HCT116 (cell line): Measurements from ENCODE around the gene NEB. TPM values are rescaled to one million over a fixed set of nuclear protein-coding genes. Genes with fewer than 3 reads are reported as not detected.

Experiments
- ATAC-seq: fragments of 200-7000 bp; cut with Tn5 transposase; 2 replicates; pipeline ENCODE4 v1.9.1; 2020; ENCODE audit warnings: mild to moderate bottlenecking, moderate library complexity
- BruUV-seq: library from RNA; stranded (reverse); fragments of 400-500 nt; replicated peaks from 2 replicates; lab custom pipeline; 2021; lab: Mats Ljungman, UMichigan
- CTCF ChIA-PET: fragments of 300-600 bp; sonication (Branson Sonifier 250); formaldehyde crosslinking; loops from one replicate; lab custom pipeline; 2021; ENCODE audit warnings: antibody characterized with exemption; lab: Charles Lee
- POLR2A ChIA-PET: fragments of 300-600, 350-600 bp; sonication (Branson Sonifier 250); formaldehyde crosslinking; loops from one replicate; lab custom pipeline; 2021; ENCODE audit warnings: antibody characterized with exemption; lab: Charles Lee
- RAD21 ChIA-PET, 2 experiments: fragments of 300-600 bp; sonication (Branson Sonifier 250); formaldehyde crosslinking; loops; one replicate each; lab custom pipeline; 2023; ENCODE audit warnings: low total read pairs in 2 of 2; ENCODE audit not compliant: uncharacterized antibody in 2 of 2, unreplicated experiment in 2 of 2, low non-redundant PET in 1 of 2; lab: Charles Lee
- DNase-seq: peaks from one replicate; pipeline ENCODE4 v3.0.0-alpha.2; 2010; ENCODE audit warnings: low read depth, low spot score
- H2AFZ ChIP-seq: fragments of 200-600 bp; shearing (Covaris generic), sonication (generic); 2 replicates; pipeline ENCODE4 v1.6.1; 2017; ENCODE audit warnings: low read depth, mixed run types, mixed read lengths, antibody characterized with exemption, low read length; ENCODE audit not compliant: poor library complexity, severe bottlenecking
- H3K27ac ChIP-seq: 2 replicates; pipeline ENCODE4 v1.5.1; 2012; ENCODE audit warnings: low read depth, low read length
- H3K27me3 ChIP-seq: fragments of 200-600 bp; sonication (generic); 2 replicates; pipeline ENCODE4 v1.6.1; 2016; ENCODE audit warnings: mixed run types, low read length, mixed read lengths; ENCODE audit not compliant: insufficient read depth
- H3K36me3 ChIP-seq, 2 experiments: fragments of 200-500 bp in 1 of 2; fragments of 200-600 bp in 1 of 2; sonication (Bioruptor generic) in 1 of 2; sonication (generic) in 1 of 2; 2 replicates each; pipeline versions ENCODE4 v1.5.1 to v1.6.1; 2014 to 2016; ENCODE audit warnings: low read length in 2 of 2, inconsistent platforms in 1 of 2, mixed read lengths in 1 of 2, mixed run types in 1 of 2; ENCODE audit not compliant: insufficient read depth in 2 of 2, control insufficient read depth in 1 of 2
- H3K4me1 ChIP-seq, 2 experiments: fragments of 200-600 bp in 1 of 2; sonication (generic) in 1 of 2; 2 replicates each; pipeline versions ENCODE4 v1.5.1 to v1.6.1; 2012 to 2017; ENCODE audit warnings: low read length in 2 of 2, inconsistent platforms in 1 of 2, mild to moderate bottlenecking in 1 of 2, mixed read lengths in 1 of 2, mixed run types in 1 of 2, moderate library complexity in 1 of 2; ENCODE audit not compliant: insufficient read depth in 2 of 2, control insufficient read depth in 1 of 2
- H3K4me2 ChIP-seq: fragments of 200-600 bp; sonication (generic); 2 replicates; pipeline ENCODE4 v1.6.1; 2017; ENCODE audit warnings: mixed run types, low read length, mixed read lengths
- H3K4me3 ChIP-seq, 2 experiments: fragments of 200-600 bp in 1 of 2; sonication (generic) in 1 of 2; replicated peaks in 1 of 2; 2 replicates each; pipeline ENCODE4 v1.5.1; 2011 to 2016; ENCODE audit warnings: low read length in 2 of 2, control low read depth in 1 of 2, low read depth in 1 of 2, mild to moderate bottlenecking in 1 of 2, mixed read lengths in 1 of 2, mixed run types in 1 of 2
- H3K79me2 ChIP-seq: fragments of 200-600 bp; sonication (generic); 2 replicates; pipeline ENCODE4 v1.6.1; 2017; ENCODE audit warnings: mild to moderate bottlenecking, mixed run types, low read length, moderate library complexity, mixed read lengths; ENCODE audit not compliant: insufficient read depth
- H3K9ac ChIP-seq: fragments of 200-600 bp; sonication (generic); 2 replicates; pipeline ENCODE4 v1.6.1; 2016; ENCODE audit warnings: low read length, mixed read lengths
- H3K9me2 ChIP-seq: fragments of 200-600 bp; sonication (generic), shearing (Covaris generic); 2 replicates; pipeline ENCODE4 v1.6.1; 2017; ENCODE audit warnings: mixed run types, mild to moderate bottlenecking, moderate library complexity; ENCODE audit not compliant: insufficient read depth
- H3K9me3 ChIP-seq, 2 experiments: fragments of 200-500 bp in 1 of 2; fragments of 200-600 bp in 1 of 2; sonication (Bioruptor generic) in 1 of 2; sonication (generic) in 1 of 2; 2 replicates each; pipeline ENCODE4 v1.6.1; 2014 to 2017; ENCODE audit warnings: low read length in 2 of 2, mixed read lengths in 2 of 2, inconsistent platforms in 1 of 2, low read depth in 1 of 2, mild to moderate bottlenecking in 1 of 2, mixed run types in 1 of 2, moderate library complexity in 1 of 2; ENCODE audit not compliant: control insufficient read depth in 1 of 2, insufficient read depth in 1 of 2
- H4K20me1 ChIP-seq: fragments of 200-600 bp; sonication (generic), shearing (Covaris generic); 2 replicates; pipeline ENCODE4 v1.6.1; 2017; ENCODE audit warnings: mixed run types, mild to moderate bottlenecking, moderate library complexity; ENCODE audit not compliant: insufficient read depth
- ATF3 ChIP-seq: IDR thresholded peaks from 2 replicates; pipeline ENCODE4 v1.6.1; 2012
- CBX3 ChIP-seq: IDR thresholded peaks from 2 replicates; pipeline ENCODE4 v1.6.1; 2012; ENCODE audit warnings: low read depth
- FOSL1 ChIP-seq: IDR thresholded peaks from 2 replicates; pipeline ENCODE4 v1.6.1; 2012; ENCODE audit warnings: low read depth
- JUND ChIP-seq: IDR thresholded peaks from 2 replicates; pipeline ENCODE4 v1.6.1; 2012
- POLR2A ChIP-seq: IDR thresholded peaks from 2 replicates; pipeline ENCODE4 v1.7.0; 2011; ENCODE audit warnings: borderline replicate concordance; ENCODE audit not compliant: insufficient read depth, insufficient read length; ENCODE audit errors: extremely low read depth
- RAD21 ChIP-seq: IDR thresholded peaks from 2 replicates; pipeline ENCODE4 v1.6.1; 2012; ENCODE audit warnings: low read depth, mild to moderate bottlenecking
- REST ChIP-seq: IDR thresholded peaks from 2 replicates; pipeline ENCODE4 v1.6.1; 2012; ENCODE audit warnings: low read depth
- SIN3A ChIP-seq: IDR thresholded peaks from 2 replicates; pipeline ENCODE4 v1.6.1; 2012; ENCODE audit warnings: low read depth
- SP1 ChIP-seq: IDR thresholded peaks from 2 replicates; pipeline ENCODE4 v1.6.1; 2012; ENCODE audit warnings: low read depth
- ZNF274 ChIP-seq: fragments of 200-500 bp; sonication (Bioruptor generic); IDR thresholded peaks from 2 replicates; pipeline ENCODE4 v1.6.1; 2014; ENCODE audit warnings: mild to moderate bottlenecking, low read depth, low read length, inconsistent platforms
- intact Hi-C: fragments of 100-400 bp; cut with micrococcal nuclease; formaldehyde crosslinking; loops from 2 replicates; pipeline ENCODE4 v1.10.0; 2022
- total RNA-seq: library from RNA; stranded (reverse); gene quantifications from one replicate; pipeline ENCODE4 v1.2.1, GENCODE V29; 2021; ENCODE audit not compliant: unreplicated experiment

Gene NEB
- total RNA-seq, 1 experiment from 2014 or later = 0.34 TPM

- Histone ChIP-seq H4K20me1 (no peaks in the 10 kb centered on the region), H3K4me2 (no peak overlapping the region), H3K27me3 (no peaks in the 10 kb centered on the region), H3K27ac (no peak overlapping the region), H3K4me1 (no peaks in the 10 kb centered on the region), H3K9me3 (no peaks in the 10 kb centered on the region), H2AFZ (no peak overlapping the region), H3K36me3 (no peaks in the 10 kb centered on the region), H3K4me3 (no peak overlapping the region), H3K79me2 (no peaks in the 10 kb centered on the region), H3K9me2 (no peaks in the 10 kb centered on the region), H3K9ac (no peak overlapping the region)
- ChIA-PET CTCF (no interaction called here), RAD21 (no interaction called here), POLR2A (no interaction called here)
- no TSS peak for BruUV-seq
- no peak for ATAC-seq
- intact Hi-C loops = no loop called here
- TF ChIP-seq CBX3 (no peak), ZNF274 (no peak), JUND (no peak), REST (no peak), POLR2A (no peak), RAD21 (no peak), SP1 (no peak), ATF3 (no peak), FOSL1 (no peak), SIN3A (no peak)
- DNase-seq = no peak
Measured at GRCh38 chr2:151654891-151655290, 79.4 kb downstream of the NEB start.
